GM21786 (cell line): ENCODE data around the gene MROH9.

ENCODE experiments used
- ATAC-seq: cut with Tn5 transposase; IDR thresholded peaks from one replicate; pipeline ENCODE4 v1.9.1; 2021; ENCODE audit not compliant: unreplicated experiment

Gene MROH9

GRCh38 chr1:170967042-170967910 lies 31.9 kb downstream of the MROH9 start:
- ATAC-seq, result no peak

GRCh38 chr1:170970256-170970655 lies 34.9 kb downstream of the MROH9 start:
- ATAC-seq, result no peak

GRCh38 chr1:170978371-170978910 lies 43.1 kb downstream of the MROH9 start:
- no peak for ATAC-seq

GRCh38 chr1:170985406-170985805 lies 50.1 kb downstream of the MROH9 start:
- ATAC-seq, result no peak

DNA sequence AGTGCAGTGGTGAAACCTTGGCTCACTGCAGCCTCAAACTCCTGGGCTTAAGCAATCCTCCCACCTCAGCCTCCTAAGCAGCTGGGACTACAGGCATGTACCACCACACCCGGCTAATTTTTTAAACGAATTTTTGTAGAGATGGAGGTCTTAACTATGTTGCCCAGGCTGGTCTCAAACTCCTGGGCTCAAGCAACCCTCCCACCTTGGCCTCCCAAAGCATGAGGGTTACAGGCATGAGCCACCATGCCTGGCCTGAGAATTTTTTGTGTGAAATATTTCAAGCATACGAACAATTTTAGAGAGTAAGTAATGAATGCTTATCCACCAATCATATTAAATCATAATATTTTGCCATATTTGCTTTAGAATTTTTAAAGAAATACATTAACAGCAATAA lies 51.6 kb downstream of the MROH9 start:
- ATAC-seq, result no peak

GRCh38 chr1:170987424-170987823 lies 52.1 kb downstream of the MROH9 start:
- no peak for ATAC-seq

GRCh38 chr1:170993151-170993550 lies 57.8 kb downstream of the MROH9 start:
- no peak for ATAC-seq

GRCh38 chr1:170993717-170994116 lies 58.4 kb downstream of the MROH9 start:
- ATAC-seq, result no peak

DNA sequence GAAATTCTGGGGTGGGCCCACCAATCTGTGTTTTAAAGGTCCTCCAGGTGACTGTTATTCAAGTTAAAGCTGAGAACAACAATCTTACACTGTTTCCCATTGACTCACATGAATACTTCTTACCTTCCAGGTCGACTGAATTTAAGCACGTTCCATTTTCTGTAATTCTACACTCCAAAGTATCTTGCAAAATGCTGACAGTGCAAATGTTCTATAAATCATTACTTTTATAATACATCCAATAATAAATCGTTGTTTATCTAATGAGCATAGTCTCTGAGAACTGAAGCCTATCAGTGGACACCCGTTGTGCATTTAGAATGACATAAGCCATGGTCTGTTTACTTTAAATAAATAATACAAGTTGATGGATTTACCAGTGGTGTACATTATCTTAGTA lies 79.5 kb downstream of the MROH9 start:
- no peak for ATAC-seq

DNA sequence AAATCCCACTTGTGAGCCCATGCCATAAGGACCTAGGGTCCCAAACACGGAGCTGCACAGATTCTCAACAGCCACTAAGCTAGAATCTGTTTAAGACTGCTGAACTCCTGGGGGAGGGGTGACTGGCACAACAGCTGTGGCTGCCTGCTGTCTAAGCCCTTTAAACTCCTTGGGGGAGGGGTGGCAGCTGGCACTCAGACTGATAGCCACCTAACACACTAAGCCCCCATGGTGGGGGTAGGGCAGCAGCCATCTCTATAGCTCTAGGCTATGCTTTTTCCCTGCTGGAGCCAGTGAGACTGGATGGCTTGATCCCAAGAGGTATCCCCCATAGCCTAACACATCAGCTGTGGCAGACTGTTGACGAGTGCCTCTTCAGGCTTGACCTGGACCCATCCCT lies 82.1 kb downstream of the MROH9 start:
- ATAC-seq, result no peak

DNA sequence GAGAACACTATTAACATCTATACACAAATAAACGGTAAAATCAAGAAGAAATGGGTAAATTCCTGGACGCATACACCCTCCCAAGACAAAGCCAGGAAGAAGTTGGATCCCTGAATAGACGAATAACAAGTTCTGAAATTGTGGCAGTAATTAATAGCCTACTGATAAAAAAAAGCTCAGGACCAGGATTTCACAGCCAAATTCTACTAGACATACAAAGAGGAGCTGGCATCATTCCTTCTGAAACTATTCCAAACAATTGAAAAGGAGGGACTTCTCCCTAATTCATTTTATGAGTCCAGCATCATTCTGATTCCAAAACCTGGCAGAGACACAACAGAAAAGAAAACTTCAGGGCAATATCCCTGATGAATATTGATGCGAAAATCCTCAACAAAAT lies 84.6 kb downstream of the MROH9 start:
- ATAC-seq, result no peak

DNA sequence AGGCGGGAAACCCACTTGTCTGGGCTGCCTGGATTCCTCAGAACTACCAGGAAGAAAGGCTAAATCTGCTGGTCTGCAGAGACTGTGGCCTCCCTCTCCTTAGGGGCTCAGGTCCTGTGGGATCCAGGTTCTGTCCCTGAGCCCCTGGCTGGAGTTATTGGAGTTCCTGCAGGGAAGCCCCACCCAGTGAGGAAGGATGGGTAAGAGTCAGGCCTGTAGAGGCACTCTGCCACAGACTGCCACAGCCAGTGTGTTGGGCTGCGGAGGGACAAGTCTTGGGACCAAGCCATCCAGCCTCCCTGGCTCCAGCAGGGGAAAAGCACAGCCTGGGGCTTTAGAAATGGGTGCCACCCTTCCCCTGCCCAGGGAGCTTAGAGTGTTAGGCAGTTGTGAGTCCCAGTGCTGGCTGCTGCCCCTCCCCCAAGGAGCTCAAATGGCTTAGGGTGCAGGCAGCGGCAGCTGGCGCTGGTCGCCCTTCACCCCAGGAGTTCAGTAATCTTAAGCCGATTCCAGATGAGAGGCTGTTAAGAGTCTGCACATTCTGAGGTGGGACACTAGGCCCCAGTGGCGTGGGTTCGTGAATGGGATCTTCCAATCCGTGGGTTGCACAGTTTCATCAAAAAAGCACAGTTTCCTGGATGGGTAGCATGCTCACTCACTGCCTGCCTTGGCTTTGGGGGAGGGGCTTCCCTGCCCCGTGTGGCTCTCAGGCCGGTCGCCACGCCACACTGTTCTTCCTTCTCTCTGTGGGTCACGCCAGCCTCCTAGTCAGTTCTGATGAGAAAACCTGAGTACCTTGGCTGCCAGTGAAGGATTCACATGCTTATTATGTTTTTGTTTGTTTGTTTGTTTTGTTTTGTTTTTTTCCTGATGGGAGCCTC lies 97.7 kb downstream of the MROH9 start:
- no peak for ATAC-seq

DNA sequence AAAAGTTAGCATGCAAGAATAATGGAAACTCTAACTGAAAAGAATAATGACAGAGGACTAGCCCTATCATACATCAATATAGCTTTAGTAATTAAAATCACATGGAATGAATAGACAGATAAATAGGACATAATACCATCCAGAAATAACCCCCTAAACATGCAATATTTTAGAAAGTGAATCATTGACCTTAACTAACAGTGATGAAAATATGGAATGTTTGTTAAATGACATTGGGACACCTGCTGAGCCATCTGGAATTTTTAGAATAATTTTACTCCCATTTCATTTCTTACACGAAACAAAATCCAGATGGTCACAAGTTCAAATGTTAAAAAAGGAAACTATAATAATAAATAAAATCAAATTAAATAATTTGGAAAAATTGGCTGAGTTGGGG lies 102.3 kb downstream of the MROH9 start:
- ATAC-seq, result no peak

DNA sequence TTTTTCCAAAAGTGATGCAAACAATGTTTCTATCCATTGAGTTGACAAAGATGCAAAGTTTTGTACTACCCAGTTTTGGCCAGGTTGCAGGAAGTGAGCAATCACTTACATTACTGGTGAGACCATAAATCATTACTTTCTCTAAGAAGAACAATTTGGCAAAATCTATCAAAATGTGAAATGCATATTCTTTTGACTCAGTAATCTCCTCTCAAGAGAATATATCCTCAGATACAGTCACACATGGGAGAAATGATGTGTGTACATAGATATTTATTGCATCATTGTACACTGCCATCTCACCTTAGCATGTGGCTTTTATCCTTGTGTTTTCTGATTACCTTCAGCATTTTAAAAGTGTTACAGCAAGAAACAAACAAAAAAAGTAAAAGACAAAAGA lies 103.0 kb downstream of the MROH9 start:
- ATAC-seq, result no peak

GRCh38 chr1:171048014-171048413 lies 112.7 kb downstream of the MROH9 start:
- ATAC-seq, result no peak

- ATAC-seq, result no peak
Measured at GRCh38 chr1:171052977-171053376, 117.6 kb downstream of the MROH9 start.

DNA sequence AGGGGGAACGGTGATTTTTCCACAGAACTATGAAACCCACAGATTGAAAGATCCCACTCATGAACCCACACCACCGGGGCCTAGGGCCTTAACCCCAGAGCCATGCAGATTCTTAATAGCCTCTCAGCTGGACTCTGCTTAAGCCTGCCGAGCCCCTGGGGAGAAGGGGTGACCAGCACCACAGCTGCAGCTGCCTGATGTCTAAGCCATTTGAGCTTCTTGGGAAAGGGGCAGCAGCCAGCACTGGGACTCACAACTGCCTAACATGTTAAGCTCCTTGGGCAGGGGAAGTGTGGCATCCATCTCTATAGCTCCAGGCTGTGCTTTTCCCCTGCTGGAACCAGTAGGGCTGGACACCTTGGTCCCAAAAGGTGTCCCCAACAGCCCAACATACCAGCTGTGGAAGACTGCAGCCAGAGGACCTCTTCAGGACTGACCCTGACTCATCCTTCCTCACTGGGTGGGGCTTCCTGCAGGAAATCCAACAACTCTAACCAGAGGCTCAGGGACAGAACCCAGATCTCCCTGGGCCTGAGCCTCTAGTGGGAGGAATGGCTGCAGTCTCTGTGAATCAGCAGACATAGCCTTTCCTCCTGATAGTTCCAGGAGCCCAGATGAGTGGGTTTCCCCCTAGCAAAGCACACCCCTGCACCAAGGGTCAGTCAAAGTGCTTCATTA lies 120.8 kb downstream of the MROH9 start:
- ATAC-seq, result no peak

- no peak for ATAC-seq
Measured at GRCh38 chr1:171061425-171062143, 126.2 kb downstream of the MROH9 start.

GRCh38 chr1:171062902-171063301 lies 127.6 kb downstream of the MROH9 start:
- ATAC-seq, result no peak

GRCh38 chr1:171075041-171075440 lies 139.7 kb downstream of the MROH9 start:
- no peak for ATAC-seq
